ENCODE results near the gene PRKCD.

DNA sequence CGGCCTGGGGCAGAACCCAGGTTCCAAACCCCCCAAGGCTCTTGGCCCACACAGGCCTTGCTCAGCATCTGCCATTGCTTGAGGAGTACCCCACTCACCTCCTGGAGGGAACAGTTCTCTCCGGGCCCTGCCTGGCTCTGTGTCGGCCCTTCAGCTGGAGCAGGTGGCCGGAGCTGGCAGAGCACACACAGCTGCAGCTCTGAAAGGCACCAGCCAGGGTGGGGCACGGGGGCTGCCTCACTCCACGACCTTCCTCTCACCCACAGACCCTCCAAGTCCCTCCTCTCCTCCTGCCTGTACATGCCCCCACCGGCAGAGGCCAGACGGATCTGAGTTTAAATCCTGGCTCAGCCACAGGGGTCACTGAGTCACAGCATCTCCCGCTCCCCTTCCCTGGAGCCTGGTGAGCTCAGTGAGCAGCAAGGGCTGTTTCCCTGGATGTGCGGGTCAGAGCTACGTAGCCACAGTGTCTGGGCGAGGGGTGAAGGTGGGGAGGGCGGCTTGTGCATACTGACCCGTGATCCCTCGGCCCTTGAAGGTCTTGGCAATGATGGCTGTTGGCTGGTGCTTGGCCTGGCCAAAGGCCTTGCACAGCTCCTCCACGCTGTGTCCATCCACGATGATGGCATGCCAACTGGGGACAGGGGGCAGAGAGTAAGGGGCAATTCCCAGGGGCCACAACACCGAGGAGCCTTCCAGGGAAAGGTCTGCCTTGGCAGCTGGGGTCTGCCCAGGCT, 71.8 kb downstream of the PRKCD start:
- TF ChIP-seq POLR2A (conservative IDR thresholded peaks at IDR 0.05) (no peak), JUN (IDR thresholded peaks at IDR 0.05; ENCODE audit: borderline replicate concordance, low read depth, low read length) (no peak), JUN (CRISPR knock-in tag; IDR thresholded peaks at IDR 0.05; ENCODE audit: borderline replicate concordance) (no peak)
- TF ChIP-seq, protein P1, sequence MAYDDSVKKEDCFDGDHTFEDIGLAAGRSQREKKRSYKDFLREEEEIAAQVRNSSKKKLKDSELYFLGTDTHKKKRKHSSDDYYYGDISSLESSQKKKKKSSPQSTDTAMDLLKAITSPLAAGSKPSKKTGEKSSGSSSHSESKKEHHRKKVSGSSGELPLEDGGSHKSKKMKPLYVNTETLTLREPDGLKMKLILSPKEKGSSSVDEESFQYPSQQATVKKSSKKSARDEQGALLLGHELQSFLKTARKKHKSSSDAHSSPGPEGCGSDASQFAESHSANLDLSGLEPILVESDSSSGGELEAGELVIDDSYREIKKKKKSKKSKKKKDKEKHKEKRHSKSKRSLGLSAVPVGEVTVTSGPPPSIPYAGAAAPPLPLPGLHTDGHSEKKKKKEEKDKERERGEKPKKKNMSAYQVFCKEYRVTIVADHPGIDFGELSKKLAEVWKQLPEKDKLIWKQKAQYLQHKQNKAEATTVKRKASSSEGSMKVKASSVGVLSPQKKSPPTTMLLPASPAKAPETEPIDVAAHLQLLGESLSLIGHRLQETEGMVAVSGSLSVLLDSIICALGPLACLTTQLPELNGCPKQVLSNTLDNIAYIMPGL (CRISPR knock-in tag; IDR thresholded peaks at IDR 0.05), result no peak
